GM21526 (cell line): ENCODE measurements around the gene ATP5F1A.

Experiments used
- ATAC-seq: cut with Tn5 transposase; IDR thresholded peaks from one replicate; pipeline ENCODE4 v1.9.1; 2021; ENCODE audit warnings: moderate library complexity; ENCODE audit not compliant: unreplicated experiment, low FRiP score

The ATP5F1A gene

GRCh38 chr18:46079336-46079735, 18.8 kb downstream of the ATP5F1A start:
- no peak for ATAC-seq

- ATAC-seq: no peak
Measured at GRCh38 chr18:46073474-46074331, 24.4 kb downstream of the ATP5F1A start.

GRCh38 chr18:46072959-46073358, 25.1 kb downstream of the ATP5F1A start:
- ATAC-seq: no peak

- no peak for ATAC-seq
Measured at GRCh38 chr18:46072376-46072867, 25.7 kb downstream of the ATP5F1A start.

- ATAC-seq: peak; percentile 61
Measured at GRCh38 chr18:46071653-46072375, 26.3 kb downstream of the ATP5F1A start, which contains the start of gene PSTPIP2. TSS of gene PSTPIP2 (minus strand) at chr18:46072260. CDS start at chr18:46072188, 72 bp downstream.

- no peak for ATAC-seq
Measured at GRCh38 chr18:46070815-46071652, 27.1 kb downstream of the ATP5F1A start.

- no peak for ATAC-seq
Measured at GRCh38 chr18:46070232-46070631, 27.9 kb downstream of the ATP5F1A start.

GRCh38 chr18:46069524-46069923, 28.6 kb downstream of the ATP5F1A start:
- ATAC-seq: no peak

- ATAC-seq: no peak
Measured at GRCh38 chr18:46068763-46069162, 29.3 kb downstream of the ATP5F1A start.

- no peak for ATAC-seq
Measured at GRCh38 chr18:46067438-46068007, 30.6 kb downstream of the ATP5F1A start.

- ATAC-seq: no peak
Measured at GRCh38 chr18:46062781-46063180, 35.3 kb downstream of the ATP5F1A start.

GRCh38 chr18:46061796-46062195, 36.3 kb downstream of the ATP5F1A start:
- no peak for ATAC-seq

GRCh38 chr18:46061387-46061786, 36.7 kb downstream of the ATP5F1A start:
- ATAC-seq: no peak

- no peak for ATAC-seq
Measured at GRCh38 chr18:46060359-46060841, 37.7 kb downstream of the ATP5F1A start.

GRCh38 chr18:46055838-46056230, 42.3 kb downstream of the ATP5F1A start:
- no peak for ATAC-seq

GRCh38 chr18:46054956-46055837, 42.9 kb downstream of the ATP5F1A start:
- ATAC-seq: no peak

- ATAC-seq: no peak
Measured at GRCh38 chr18:46053368-46054095, 44.6 kb downstream of the ATP5F1A start.

GRCh38 chr18:46051731-46052461, 46.2 kb downstream of the ATP5F1A start:
- no peak for ATAC-seq
